Epithelial cell of umbilical artery (primary cell): ENCODE measurements around the gene ABHD3. TPM values are rescaled to one million over a fixed set of nuclear protein-coding genes. Genes with fewer than 3 reads are reported as not detected.

ENCODE experiments used
- total RNA-seq: library from RNA; depleted of rRNA; stranded (reverse); fragments of >200 nt; gene quantifications from 2 replicates; pipeline ENCODE4 v1.2.3, GENCODE V29; 2014

ABHD3 gene, protein sequence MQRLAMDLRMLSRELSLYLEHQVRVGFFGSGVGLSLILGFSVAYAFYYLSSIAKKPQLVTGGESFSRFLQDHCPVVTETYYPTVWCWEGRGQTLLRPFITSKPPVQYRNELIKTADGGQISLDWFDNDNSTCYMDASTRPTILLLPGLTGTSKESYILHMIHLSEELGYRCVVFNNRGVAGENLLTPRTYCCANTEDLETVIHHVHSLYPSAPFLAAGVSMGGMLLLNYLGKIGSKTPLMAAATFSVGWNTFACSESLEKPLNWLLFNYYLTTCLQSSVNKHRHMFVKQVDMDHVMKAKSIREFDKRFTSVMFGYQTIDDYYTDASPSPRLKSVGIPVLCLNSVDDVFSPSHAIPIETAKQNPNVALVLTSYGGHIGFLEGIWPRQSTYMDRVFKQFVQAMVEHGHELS
- total RNA-seq: 6.2 and 10.3 TPM in 2 replicates

DNA sequence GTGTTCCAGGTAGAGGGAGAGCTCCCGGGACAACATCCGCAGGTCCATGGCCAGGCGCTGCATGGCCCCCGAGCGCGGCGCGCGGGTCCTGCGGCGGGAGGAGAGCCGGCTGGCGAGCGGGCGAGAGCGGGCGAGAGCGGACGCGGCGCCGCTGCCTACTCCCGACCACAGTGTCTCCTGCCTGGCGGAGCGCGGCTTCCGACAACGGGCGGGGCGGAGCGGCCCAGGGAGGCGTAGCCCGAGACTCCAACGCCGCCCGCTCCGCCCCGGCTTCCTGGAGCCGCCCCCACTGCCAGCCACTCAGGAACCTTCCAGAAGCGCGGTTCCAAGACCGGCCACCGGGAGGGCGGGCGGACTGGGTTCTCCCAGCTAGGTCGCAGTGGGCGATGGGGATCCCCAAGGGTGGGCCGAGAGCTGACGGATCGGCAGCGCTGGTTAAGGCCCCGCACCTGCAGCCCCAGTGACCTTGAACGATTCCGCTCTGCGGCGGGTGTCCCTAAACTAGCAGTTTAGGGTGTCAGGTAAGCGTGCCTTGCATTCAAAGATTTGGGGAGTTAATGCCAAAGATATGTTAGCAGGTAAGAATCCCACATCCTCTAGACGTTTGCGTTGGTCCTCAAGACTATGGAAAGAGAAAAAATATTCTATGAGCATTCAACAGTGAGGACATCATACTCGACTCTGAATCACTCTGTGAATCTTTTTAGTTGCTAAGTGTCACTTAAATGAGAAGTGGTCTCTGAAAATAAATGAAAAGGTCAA, at the start of gene ABHD3:
TSS of gene ABHD3 (minus strand) at position 172 of the 762 bp plus-strand sequence. CDS start at position 63, 109 bp downstream.

DNA sequence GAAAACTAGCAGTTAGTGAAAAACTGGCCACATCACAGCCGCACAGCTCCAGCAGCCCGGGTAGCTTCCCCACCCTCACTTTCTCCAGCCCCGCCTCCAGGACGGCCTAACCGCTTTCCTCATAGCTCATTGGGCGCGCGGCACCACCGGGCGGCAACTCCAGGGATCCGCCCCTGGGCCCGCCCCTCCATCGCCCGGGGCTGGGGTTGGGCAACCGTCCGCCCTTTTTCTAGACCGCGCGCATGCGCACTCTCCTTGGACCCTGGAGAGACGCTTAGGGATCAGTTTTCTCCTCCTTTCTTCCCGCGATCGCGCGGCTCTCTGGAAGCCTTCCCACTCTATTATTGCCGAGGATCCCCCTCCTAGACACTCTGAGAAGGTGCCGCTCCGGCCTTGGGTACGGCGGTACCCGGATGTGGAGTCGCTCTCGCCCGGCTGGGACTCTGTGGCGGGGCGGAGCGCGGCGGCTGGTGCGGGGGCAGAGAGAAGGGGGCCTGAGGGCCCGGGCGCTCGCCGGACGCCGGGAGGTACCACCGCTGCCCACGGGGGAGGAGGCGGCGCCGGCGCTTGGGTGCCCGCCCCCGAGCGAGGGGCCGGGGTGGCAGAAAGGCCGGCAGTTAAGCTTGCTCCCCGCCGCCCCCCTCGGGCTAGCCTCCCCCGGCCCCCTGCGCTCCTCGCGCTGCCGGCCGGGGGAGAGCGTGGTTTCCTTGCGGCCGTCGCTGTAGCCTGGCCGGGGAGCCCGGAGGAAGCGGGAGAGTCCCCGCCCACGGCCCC, 36.2 kb upstream of the ABHD3 start, which contains the start of gene MIB1:
TSS of gene MIB1 (plus strand) at position 255 of the 774 bp plus-strand sequence. CDS start 792 bp downstream, outside the sequence.

DNA sequence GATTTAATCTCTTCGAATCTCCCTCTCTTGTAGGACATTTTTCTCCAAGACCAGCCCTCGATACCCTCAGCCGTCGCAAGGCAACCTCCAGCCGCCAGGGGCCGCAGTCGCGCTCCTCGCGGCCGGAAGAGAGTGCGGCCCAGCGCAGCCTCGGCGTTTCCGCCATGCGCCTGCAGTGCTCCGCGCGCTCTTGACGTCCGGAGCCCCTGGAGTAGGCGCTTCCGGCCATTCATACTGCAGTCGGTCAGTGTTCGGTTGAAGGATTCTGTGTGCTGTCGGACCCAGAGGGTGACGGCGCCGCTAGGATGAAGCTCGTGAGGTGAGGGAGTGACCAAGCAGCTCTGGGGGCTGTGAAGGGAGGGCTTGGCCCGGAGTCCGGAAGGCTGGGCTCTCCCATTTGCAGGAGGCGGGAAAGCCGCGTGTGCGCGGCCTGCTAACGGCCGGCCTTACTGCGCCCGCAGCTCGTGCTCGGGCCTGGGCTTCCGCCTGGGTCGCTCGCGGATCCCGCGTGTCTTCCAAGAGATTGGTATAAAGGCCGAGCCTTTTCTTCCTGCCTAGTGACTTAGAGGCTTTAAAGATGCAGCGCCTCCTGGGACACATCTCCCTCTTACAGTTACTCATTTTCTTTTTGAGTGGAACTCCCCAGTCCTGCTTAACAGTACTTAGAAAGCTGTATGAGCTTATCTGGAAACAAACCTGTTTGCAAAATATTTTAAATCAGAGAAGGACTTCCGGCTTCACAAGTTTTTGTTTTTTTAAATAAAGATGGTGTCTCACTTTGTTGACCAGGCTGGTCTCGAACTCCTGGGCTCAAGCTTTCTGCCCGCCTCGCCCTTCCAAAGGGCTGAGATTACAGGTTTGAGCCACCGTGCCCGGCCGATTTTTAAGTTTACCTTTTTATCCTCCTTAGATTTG, 92.2 kb downstream of the ABHD3 start, which contains the start of gene SNRPD1:
TSS of gene SNRPD1 (plus strand) at position 190 of the 915 bp plus-strand sequence. CDS start at position 306, 116 bp downstream.

Other genes starting within 250 kb of the ABHD3 start
- gene ESCO1, start 104.1 kb downstream of the ABHD3 start, total RNA-seq: 12.3 and 16.9 TPM in 2 replicates
- gene SNRPD1, start 92.5 kb downstream of the ABHD3 start, total RNA-seq: 19.2 and 19.6 TPM in 2 replicates
- gene MIB1, start 36.0 kb upstream of the ABHD3 start, total RNA-seq: 64.1 and 65.9 TPM in 2 replicates